Mesenchymal stem cell (in vitro differentiated cells and primary cell): ENCODE data around the gene NIPAL3.

Experiments
- DNase-seq: peaks from one replicate; pipeline ENCODE4 v3.0.0-alpha.2; 2013
- H2AFZ ChIP-seq: one replicate; pipeline ENCODE4 v1.6.1; 2013; ENCODE audit warnings: low read depth, mild to moderate bottlenecking, control low read depth, inconsistent platforms, low read length, moderate library complexity
- H2AK5ac ChIP-seq: 2 replicates; pipeline ENCODE4 v1.6.1; 2013; ENCODE audit warnings: low read length, moderate library complexity, mild to moderate bottlenecking, inconsistent platforms; ENCODE audit not compliant: severe bottlenecking
- H2BK120ac ChIP-seq: one replicate; pipeline ENCODE4 v1.6.1; 2013; ENCODE audit warnings: low read depth, mild to moderate bottlenecking, inconsistent platforms, low read length, moderate library complexity
- H2BK12ac ChIP-seq, 2 experiments: one replicate each; pipeline ENCODE4 v1.6.1; 2013; ENCODE audit warnings: inconsistent platforms in 2 of 2, low read length in 2 of 2, mild to moderate bottlenecking in 2 of 2, moderate library complexity in 2 of 2, control low read depth in 1 of 2
- H2BK15ac ChIP-seq: one replicate; pipeline ENCODE4 v1.6.1; 2013; ENCODE audit warnings: mild to moderate bottlenecking, low read depth, inconsistent platforms; ENCODE audit not compliant: poor library complexity, severe bottlenecking
- H2BK5ac ChIP-seq: 2 replicates; pipeline ENCODE4 v1.6.1; 2013; ENCODE audit warnings: low read depth, mild to moderate bottlenecking, low read length, control low read depth, inconsistent platforms; ENCODE audit not compliant: poor library complexity, severe bottlenecking
- H3K14ac ChIP-seq, 2 experiments: one replicate each; pipeline ENCODE4 v1.6.1; 2013; ENCODE audit warnings: inconsistent platforms in 2 of 2, low read length in 2 of 2, control low read depth in 1 of 2, mild to moderate bottlenecking in 1 of 2, moderate library complexity in 1 of 2
- H3K18ac ChIP-seq, 2 experiments: one replicate each; pipeline ENCODE4 v1.6.1; 2013; ENCODE audit warnings: inconsistent platforms in 2 of 2, low read length in 2 of 2, control low read depth in 1 of 2, low read depth in 1 of 2, mild to moderate bottlenecking in 1 of 2
- H3K23ac ChIP-seq, 2 experiments: one replicate each; pipeline ENCODE4 v1.6.1; 2013; ENCODE audit warnings: inconsistent platforms in 2 of 2, low read length in 2 of 2, mild to moderate bottlenecking in 2 of 2, moderate library complexity in 2 of 2, control low read depth in 1 of 2
- H3K27ac ChIP-seq: 2 replicates; pipeline ENCODE4 v1.5.1; 2013; ENCODE audit warnings: mild to moderate bottlenecking, moderate library complexity, low read length, control low read depth, inconsistent platforms; ENCODE audit not compliant: poor library complexity, severe bottlenecking
- H3K27me3 ChIP-seq, 2 experiments: 2 replicates each; pipeline versions ENCODE4 v1.6.1 to v1.7.0; 2013; ENCODE audit warnings: low read length in 2 of 2, mild to moderate bottlenecking in 2 of 2, moderate library complexity in 2 of 2, control low read depth in 1 of 2, inconsistent platforms in 1 of 2; ENCODE audit not compliant: control insufficient read depth in 1 of 2, insufficient read depth in 1 of 2
- H3K36me3 ChIP-seq, 2 experiments: 2 replicates each; pipeline versions ENCODE4 v1.6.1 to v1.7.0; 2013; ENCODE audit warnings: low read length in 2 of 2, control low read depth in 1 of 2, inconsistent platforms in 1 of 2, low read depth in 1 of 2, mild to moderate bottlenecking in 1 of 2; ENCODE audit not compliant: insufficient read depth in 2 of 2, control insufficient read depth in 1 of 2
- H3K4ac ChIP-seq, 2 experiments: one replicate each; pipeline ENCODE4 v1.6.1; 2013; ENCODE audit warnings: inconsistent platforms in 2 of 2, low read length in 2 of 2, mild to moderate bottlenecking in 2 of 2, moderate library complexity in 2 of 2, control low read depth in 1 of 2, low read depth in 1 of 2
- H3K4me1 ChIP-seq: 2 replicates; pipeline ENCODE4 v1.6.1; 2013; ENCODE audit warnings: low read depth, low read length, control low read depth; ENCODE audit not compliant: control insufficient read depth, insufficient read depth
- H3K4me2 ChIP-seq: 2 replicates; pipeline ENCODE4 v1.6.1; 2013; ENCODE audit warnings: low read length, mild to moderate bottlenecking, inconsistent platforms; ENCODE audit not compliant: poor library complexity, severe bottlenecking
- H3K4me3 ChIP-seq, 2 experiments: 2 replicates each; pipeline versions ENCODE4 v1.5.1 to v1.7.0; 2013; ENCODE audit warnings: low read length in 2 of 2, mild to moderate bottlenecking in 2 of 2, control low read depth in 1 of 2, low read depth in 1 of 2; ENCODE audit not compliant: insufficient read depth in 1 of 2
- H3K79me1 ChIP-seq: replicated peaks from 2 replicates; pipeline ENCODE4 v1.6.1; 2013; ENCODE audit warnings: mild to moderate bottlenecking, control low read depth, low read length, inconsistent platforms; ENCODE audit not compliant: poor library complexity, severe bottlenecking
- H3K9ac ChIP-seq: 2 replicates; pipeline ENCODE4 v1.7.0; 2013; ENCODE audit warnings: mild to moderate bottlenecking, low read length, moderate library complexity
- H3K9me3 ChIP-seq: 2 replicates; pipeline ENCODE4 v1.7.0; 2013; ENCODE audit warnings: mild to moderate bottlenecking, low read length; ENCODE audit not compliant: control insufficient read depth
- H4K8ac ChIP-seq: one replicate; pipeline ENCODE4 v1.6.1; 2013; ENCODE audit warnings: inconsistent platforms, mild to moderate bottlenecking, low read length, moderate library complexity
- H4K91ac ChIP-seq: one replicate; pipeline ENCODE4 v1.6.1; 2013; ENCODE audit warnings: mild to moderate bottlenecking, low read length, inconsistent platforms
- WGBS: methylation state at CpG from one replicate; pipeline ENCODE4 v1.1.7; 2013; ENCODE audit warnings: mixed read lengths; 5-methylcytosine and 5-hydroxymethylcytosine counted together

The NIPAL3 gene

DNA sequence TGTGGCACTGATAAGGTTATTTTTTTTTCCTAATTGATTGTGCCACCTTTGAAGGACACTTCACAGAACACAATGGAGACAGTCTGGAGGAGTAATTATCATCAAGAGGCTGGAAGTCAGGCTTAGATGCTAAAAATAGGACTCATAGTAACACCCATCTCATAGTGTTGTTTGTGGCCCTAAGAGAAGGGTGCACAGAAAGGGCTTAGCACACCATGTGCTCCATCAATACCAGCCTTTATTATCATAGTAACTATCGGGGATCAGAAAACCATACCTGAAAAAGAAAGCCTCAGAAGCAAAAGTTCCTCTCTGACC, 11.9 kb downstream of the NIPAL3 start:
- Histone ChIP-seq H2BK5ac (no peak overlapping the region), H3K9me3 (no peaks in the 10 kb centered on the region), H3K4me3 (no peak overlapping the region), H3K36me3 (peaks cover 2 to 6% of the 10 kb centered on the region in 2 experiments), H3K27me3 (no peaks in the 10 kb centered on the region), H3K4me2 (no peak overlapping the region), H3K27ac (no peak overlapping the region), H3K9ac (no peak overlapping the region), H4K91ac (no peak overlapping the region), H3K23ac (no peak overlapping the region), H2BK120ac (no peak overlapping the region), H3K18ac (no peak overlapping the region), H3K4me1 (peaks cover 1% of the 10 kb centered on the region), H2BK15ac (no peak overlapping the region), H2BK12ac (no peak overlapping the region), H3K79me1 (peaks cover 2% of the 10 kb centered on the region), H2AK5ac (no peak overlapping the region), H3K4ac (no peak overlapping the region), H3K14ac (no peak overlapping the region), H4K8ac (no peak overlapping the region), H2AFZ (no peak overlapping the region)
- no peak for DNase-seq
- WGBS, result 97% methylated on average over 1 of the region's 1 CpG

DNA sequence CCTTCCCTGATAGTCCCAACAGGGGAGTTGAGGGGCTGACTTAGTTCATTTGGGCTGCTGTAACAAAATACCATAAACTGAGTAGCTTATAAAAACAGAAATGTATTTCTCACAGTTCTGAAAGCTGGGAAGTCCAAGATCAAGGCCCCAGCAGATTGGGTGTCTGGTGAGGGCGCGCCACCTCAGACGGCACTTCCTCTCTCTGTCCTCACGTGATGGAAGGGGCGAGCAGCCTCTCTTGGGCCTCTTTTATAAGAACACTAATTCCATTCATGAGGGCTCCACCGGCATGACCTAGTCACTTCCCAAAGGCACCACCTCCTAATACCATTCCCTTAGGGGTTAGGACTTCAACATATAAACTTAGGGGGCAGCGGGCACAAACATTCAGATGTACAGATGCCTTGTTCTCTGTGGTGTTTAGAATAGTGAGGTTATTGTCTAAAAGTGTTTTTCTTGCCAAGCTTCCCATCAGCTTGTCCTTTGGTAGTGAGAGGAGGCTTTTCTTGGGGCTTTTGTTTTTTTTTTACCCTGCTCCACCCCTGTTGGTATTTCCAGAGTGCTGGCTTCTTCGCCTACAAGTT, 20.3 kb downstream of the NIPAL3 start:
- Histone ChIP-seq H3K4ac (no peak overlapping the region), H3K36me3 (peaks cover 9 to 12% of the 10 kb centered on the region in 2 experiments), H3K9ac (no peak overlapping the region), H3K4me2 (no peak overlapping the region), H3K9me3 (no peaks in the 10 kb centered on the region), H2BK15ac (no peak overlapping the region), H3K4me1 (peaks cover 4% of the 10 kb centered on the region), H2AK5ac (no peak overlapping the region), H2BK120ac (no peak overlapping the region), H3K23ac (no peak overlapping the region), H2BK5ac (no peak overlapping the region), H3K27ac (no peak overlapping the region), H2AFZ (no peak overlapping the region), H4K8ac (no peak overlapping the region), H2BK12ac (no peak overlapping the region), H3K27me3 (peaks cover 0 to 22% of the 10 kb centered on the region in 2 experiments), H3K14ac (no peak overlapping the region), H4K91ac (no peak overlapping the region), H3K18ac (no peak overlapping the region), H3K4me3 (no peak overlapping the region), H3K79me1 (peaks cover 7% of the 10 kb centered on the region)
- 95% methylated on average over 7 of the region's 8 CpGs for WGBS
- DNase-seq, result no peak

GRCh38 chr1:24437631-24438396, 22.2 kb downstream of the NIPAL3 start:
- 96% methylated on average over 8 of the region's 9 CpGs for WGBS
- Histone ChIP-seq H2BK12ac (peak overlapping the region in 1 of 2 experiments; percentile 42), H3K27me3 (peaks cover 0 to 22% of the 10 kb centered on the region in 2 experiments), H4K91ac (no peak overlapping the region), H3K27ac (no peak overlapping the region), H2BK120ac (no peak overlapping the region), H2AK5ac (no peak overlapping the region), H3K4me1 (peaks cover 4% of the 10 kb centered on the region), H3K4ac (no peak overlapping the region), H2BK15ac (no peak overlapping the region), H3K18ac (peak overlapping the region in 1 of 2 experiments; percentile 64), H3K9me3 (no peaks in the 10 kb centered on the region), H3K4me3 (no peak overlapping the region), H3K4me2 (no peak overlapping the region), H3K23ac (no peak overlapping the region), H2AFZ (no peak overlapping the region), H3K36me3 (peaks cover 18 to 20% of the 10 kb centered on the region in 2 experiments), H3K14ac (peak overlapping the region in 1 of 2 experiments; percentile 20), H4K8ac (no peak overlapping the region), H3K9ac (no peak overlapping the region), H2BK5ac (no peak overlapping the region), H3K79me1 (peaks cover 7% of the 10 kb centered on the region)
- no peak for DNase-seq

GRCh38 chr1:24438423-24438901, 22.9 kb downstream of the NIPAL3 start:
- no peak overlapping the region for H2AK5ac ChIP-seq
- no peak overlapping the region for H2BK120ac ChIP-seq
- H3K14ac ChIP-seq, result no peak overlapping the region
- DNase-seq, result peak; percentile 40
- no peak overlapping the region for H2AFZ ChIP-seq
- no peaks in the 10 kb centered on the region for H3K9me3 ChIP-seq
- no peak overlapping the region for H2BK5ac ChIP-seq
- WGBS, result 21% methylated on average over 7 of the region's 9 CpGs
- no peak overlapping the region for H2BK12ac ChIP-seq
- no peak overlapping the region for H3K4me2 ChIP-seq
- H3K4ac ChIP-seq, result no peak overlapping the region
- peaks cover 15 to 18% of the 10 kb centered on the region in 2 experiments for H3K36me3 ChIP-seq
- peaks cover 4% of the 10 kb centered on the region for H3K4me1 ChIP-seq
- H3K79me1 ChIP-seq, result peaks cover 7% of the 10 kb centered on the region
- H3K18ac ChIP-seq, result peak overlapping the region; percentile 64 to 75
- H3K27me3 ChIP-seq, result peaks cover 0 to 22% of the 10 kb centered on the region in 2 experiments
- no peak overlapping the region for H3K9ac ChIP-seq
- H3K27ac ChIP-seq, result no peak overlapping the region
- H4K8ac ChIP-seq, result no peak overlapping the region
- peak overlapping the region; percentile 65 for H4K91ac ChIP-seq
- H2BK15ac ChIP-seq, result no peak overlapping the region
- no peak overlapping the region for H3K23ac ChIP-seq
- no peak overlapping the region for H3K4me3 ChIP-seq
